ENCODE measurements around the gene SHB.

The SHB gene

GRCh38 chr9:38024036-38024681 lies 44.9 kb downstream of the SHB start:
- no peak for DNase-seq (ENCODE audit: low read depth)

GRCh38 chr9:38023661-38024035 lies 45.4 kb downstream of the SHB start:
- no peak for DNase-seq (ENCODE audit: low read depth)

- no peak for DNase-seq (ENCODE audit: low read depth)
These were observed 46.0 kb downstream of the SHB start for GRCh38 chr9:38022995-38023394.

- no peak for DNase-seq (ENCODE audit: low read depth)
These were observed 46.7 kb downstream of the SHB start for GRCh38 chr9:38022203-38022895.

GRCh38 chr9:38020151-38021076 lies 48.6 kb downstream of the SHB start:
- no peak for DNase-seq (ENCODE audit: low read depth)

- no peak for DNase-seq (ENCODE audit: low read depth)
These were observed 49.3 kb downstream of the SHB start for GRCh38 chr9:38019731-38020130.

GRCh38 chr9:38018958-38019602 lies 49.9 kb downstream of the SHB start:
- no peak for DNase-seq (ENCODE audit: low read depth)

- no peak for DNase-seq (ENCODE audit: low read depth)
These were observed 50.6 kb downstream of the SHB start for GRCh38 chr9:38018241-38018957.

GRCh38 chr9:38017885-38018186 lies 51.2 kb downstream of the SHB start:
- no peak for DNase-seq (ENCODE audit: low read depth)

GRCh38 chr9:38017149-38017884 lies 51.7 kb downstream of the SHB start:
- DNase-seq (ENCODE audit: low read depth): no peak

- no peak for DNase-seq (ENCODE audit: low read depth)
These were observed 52.5 kb downstream of the SHB start for GRCh38 chr9:38016375-38017135.

- no peak for DNase-seq (ENCODE audit: low read depth)
These were observed 53.1 kb downstream of the SHB start for GRCh38 chr9:38015906-38016305.

GRCh38 chr9:38015266-38015665 lies 53.8 kb downstream of the SHB start:
- DNase-seq (ENCODE audit: low read depth): no peak

GRCh38 chr9:38012767-38013450 lies 56.1 kb downstream of the SHB start:
- no peak for DNase-seq (ENCODE audit: low read depth)

- DNase-seq (ENCODE audit: low read depth): no peak
These were observed 57.0 kb downstream of the SHB start for GRCh38 chr9:38011991-38012390.

GRCh38 chr9:38010918-38011704 lies 57.9 kb downstream of the SHB start:
- no peak for DNase-seq (ENCODE audit: low read depth)

- no peak for DNase-seq (ENCODE audit: low read depth)
These were observed 59.0 kb downstream of the SHB start for GRCh38 chr9:38009990-38010389.

- DNase-seq (ENCODE audit: low read depth): no peak
These were observed 60.0 kb downstream of the SHB start for GRCh38 chr9:38009035-38009501.
